H9 (cell line): ENCODE measurements around the gene KDM4D. TPM values are rescaled to one million over a fixed set of nuclear protein-coding genes. Genes with fewer than 3 reads are reported as not detected.

Source experiments
- DNase-seq: peaks from one replicate; pipeline ENCODE4 v3.0.0-alpha.2; 2017
- H2AFZ ChIP-seq: one replicate; pipeline ENCODE4 v1.6.1; 2013; ENCODE audit warnings: mild to moderate bottlenecking, low read length, control low read depth, moderate library complexity
- H2AK5ac ChIP-seq: 2 replicates; pipeline ENCODE4 v1.6.1; 2013; ENCODE audit warnings: low read length, control low read depth, mixed read lengths; ENCODE audit not compliant: insufficient read length
- H2BK120ac ChIP-seq: one replicate; pipeline ENCODE4 v1.6.1; 2013; ENCODE audit warnings: low read depth, mild to moderate bottlenecking, low read length, control low read depth, inconsistent platforms; ENCODE audit not compliant: poor library complexity, severe bottlenecking
- H2BK12ac ChIP-seq: 2 replicates; pipeline ENCODE4 v1.6.1; 2013; ENCODE audit warnings: low read length, control low read depth, mixed read lengths, low read depth; ENCODE audit not compliant: insufficient read length
- H2BK15ac ChIP-seq: 2 replicates; pipeline ENCODE4 v1.6.1; 2013; ENCODE audit warnings: low read depth, low read length, control low read depth
- H2BK20ac ChIP-seq: one replicate; pipeline ENCODE4 v1.6.1; 2013; ENCODE audit warnings: low read depth, mild to moderate bottlenecking, low read length, control low read depth, inconsistent platforms; ENCODE audit not compliant: poor library complexity, severe bottlenecking
- H2BK5ac ChIP-seq: 2 replicates; pipeline ENCODE4 v1.6.1; 2013; ENCODE audit warnings: low read length, control low read depth, mixed read lengths; ENCODE audit not compliant: insufficient read length
- H3K14ac ChIP-seq: 2 replicates; pipeline ENCODE4 v1.6.1; 2013; ENCODE audit warnings: low read length, control low read depth; ENCODE audit not compliant: insufficient read depth
- H3K18ac ChIP-seq: 2 replicates; pipeline ENCODE4 v1.6.1; 2013; ENCODE audit warnings: low read depth, mild to moderate bottlenecking, mixed read lengths, low read length, control low read depth; ENCODE audit not compliant: insufficient read length
- H3K23ac ChIP-seq: 2 replicates; pipeline ENCODE4 v1.6.1; 2013; ENCODE audit warnings: low read length, control low read depth, mixed read lengths, low read depth; ENCODE audit not compliant: insufficient read length
- H3K23me2 ChIP-seq: 2 replicates; pipeline ENCODE4 v1.6.1; 2013; ENCODE audit warnings: low read depth, mild to moderate bottlenecking, mixed read lengths, low read length, control low read depth; ENCODE audit not compliant: insufficient read length, poor library complexity, severe bottlenecking
- H3K27ac ChIP-seq: 2 replicates; pipeline ENCODE4 v1.5.1; 2013; ENCODE audit warnings: low read length, control low read depth, mixed read lengths, low read depth; ENCODE audit not compliant: insufficient read length
- H3K27me3 ChIP-seq: 2 replicates; pipeline ENCODE4 v1.6.1; 2013; ENCODE audit warnings: low read length, control low read depth, inconsistent platforms; ENCODE audit not compliant: insufficient read depth
- H3K4ac ChIP-seq: 2 replicates; pipeline ENCODE4 v1.6.1; 2013; ENCODE audit warnings: low read depth, mild to moderate bottlenecking, control low read depth, inconsistent platforms, low read length, moderate library complexity
- H3K4me1 ChIP-seq: 2 replicates; pipeline ENCODE4 v1.6.1; 2013; ENCODE audit warnings: low read length, control low read depth, inconsistent platforms; ENCODE audit not compliant: insufficient read depth
- H3K4me2 ChIP-seq: 2 replicates; pipeline ENCODE4 v1.6.1; 2013; ENCODE audit warnings: low read length, control low read depth, mixed read lengths; ENCODE audit not compliant: insufficient read length, insufficient read depth
- H3K56ac ChIP-seq: 2 replicates; pipeline ENCODE4 v1.6.1; 2013; ENCODE audit warnings: low read depth, mild to moderate bottlenecking, mixed read lengths, low read length, control low read depth; ENCODE audit not compliant: insufficient read length
- H3K79me1 ChIP-seq: 2 replicates; pipeline ENCODE4 v1.6.1; 2013; ENCODE audit warnings: low read depth, mild to moderate bottlenecking, moderate library complexity, low read length, control low read depth, inconsistent platforms; ENCODE audit not compliant: insufficient read depth, poor library complexity, severe bottlenecking
- H3K79me2 ChIP-seq: 2 replicates; pipeline ENCODE4 v1.6.1; 2013; ENCODE audit warnings: low read length, control low read depth, inconsistent platforms; ENCODE audit not compliant: insufficient read depth
- H3K9ac ChIP-seq: 2 replicates; pipeline ENCODE4 v1.6.1; 2013; ENCODE audit warnings: low read length, control low read depth, mixed read lengths; ENCODE audit not compliant: insufficient read length; ENCODE audit errors: extremely low read depth
- H3K9me3 ChIP-seq: one replicate; pipeline ENCODE4 v1.6.1; 2013; ENCODE audit warnings: low read depth, low read length, inconsistent platforms; ENCODE audit not compliant: control insufficient read depth
- H3T11ph ChIP-seq: one replicate; pipeline ENCODE4 v1.6.1; 2013; ENCODE audit warnings: mild to moderate bottlenecking, low read length, control low read depth, inconsistent platforms
- H4K20me1 ChIP-seq: one replicate; pipeline ENCODE4 v1.6.1; 2013; ENCODE audit not compliant: control insufficient read depth, insufficient read length, insufficient read depth
- H4K5ac ChIP-seq: 2 replicates; pipeline ENCODE4 v1.6.1; 2013; ENCODE audit warnings: low read depth, mild to moderate bottlenecking, mixed read lengths, low read length, control low read depth; ENCODE audit not compliant: insufficient read length
- H4K8ac ChIP-seq: replicated peaks from 2 replicates; pipeline ENCODE4 v1.6.1; 2013; ENCODE audit warnings: low read length, control low read depth, mixed read lengths, low read depth; ENCODE audit not compliant: insufficient read length
- H4K91ac ChIP-seq: 2 replicates; pipeline ENCODE4 v1.6.1; 2013; ENCODE audit warnings: low read depth, mild to moderate bottlenecking, moderate library complexity, mixed read lengths, low read length, control low read depth; ENCODE audit not compliant: insufficient read length
- H3K27ac Mint-ChIP-seq, 3 experiments: 2 replicates in 2 of 3; 3 replicates in 1 of 3; pipeline ENCODE4 v1.8.0; 2020 to 2021; ENCODE audit warnings: mixed read lengths in 3 of 3, mild to moderate bottlenecking in 1 of 3, moderate library complexity in 1 of 3
- H3K27me3 Mint-ChIP-seq: 2 replicates; pipeline ENCODE4 v1.8.0; 2021; ENCODE audit warnings: low read depth, mild to moderate bottlenecking, moderate library complexity, mixed read lengths
- H3K36me3 Mint-ChIP-seq, 3 experiments: 2 replicates in 2 of 3; 3 replicates in 1 of 3; pipeline ENCODE4 v1.8.0; 2020 to 2021; ENCODE audit warnings: low read depth in 3 of 3, mixed read lengths in 3 of 3; ENCODE audit not compliant: insufficient read depth in 1 of 3
- H3K4me1 Mint-ChIP-seq, 2 experiments: 2 replicates each; pipeline ENCODE4 v1.8.0; 2020; ENCODE audit warnings: mixed read lengths in 2 of 2
- H3K4me3 Mint-ChIP-seq, 2 experiments: 2 replicates in 1 of 2; 3 replicates in 1 of 2; pipeline ENCODE4 v1.8.0; 2020 to 2021; ENCODE audit warnings: mild to moderate bottlenecking in 2 of 2, mixed read lengths in 2 of 2, moderate library complexity in 1 of 2
- H3K9me3 Mint-ChIP-seq, 2 experiments: 2 replicates in 1 of 2; 3 replicates in 1 of 2; pipeline ENCODE4 v1.8.0; 2020; ENCODE audit warnings: mild to moderate bottlenecking in 2 of 2, mixed read lengths in 2 of 2, moderate library complexity in 1 of 2
- WGBS: extraction: QIAGEN DNeasy Blood & Tissue Kit; methylation state at CpG from one replicate; pipeline ENCODE4 v1.1.7; 2013; ENCODE audit warnings: missing lambda C conversion rate, low lambda C conversion rate, mixed read lengths; ENCODE audit not compliant: insufficient read length; ENCODE audit errors: extremely low coverage; 5-methylcytosine and 5-hydroxymethylcytosine counted together
- total RNA-seq: library from RNA; stranded (reverse); gene quantifications from 2 replicates; pipeline ENCODE4 v1.2.1, GENCODE V29; 2021
- TF ChIP-seq, protein P1 (sequence below): fragments of 200-600 bp; sonication (generic); conservative IDR thresholded peaks from 3 replicates; pipeline ENCODE4 v1.8.0; 2021; ENCODE audit warnings: antibody characterized with exemption, mild to moderate bottlenecking

KDM4D gene
- total RNA-seq, 1 experiment from 2014 or later = 1.9 TPM

DNA sequence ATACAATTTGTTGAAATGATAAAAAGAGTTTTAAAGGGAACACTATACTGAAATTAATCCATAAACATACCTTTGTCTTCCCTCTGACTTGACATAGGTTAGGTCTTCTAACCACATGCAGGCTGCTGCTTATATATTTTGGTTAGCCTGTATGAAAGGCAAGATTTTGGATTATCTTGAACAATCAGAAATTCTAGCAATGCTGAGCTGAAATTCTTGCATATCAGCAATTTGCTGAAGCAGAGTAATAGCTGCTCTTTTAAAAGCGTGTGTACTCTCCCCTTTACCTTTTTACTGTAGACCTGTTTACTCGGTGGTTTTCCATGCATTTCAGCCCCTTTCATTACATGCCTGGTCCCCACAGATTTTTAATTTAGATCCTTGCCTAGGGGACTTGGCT, 34.2 kb upstream of the KDM4D start:
- Histone ChIP-seq H2BK5ac (no peak overlapping the region), H2AFZ (no peak overlapping the region), H2AK5ac (no peak overlapping the region), H3K23me2 (no peaks in the 10 kb centered on the region), H3K27me3 (no peaks in the 10 kb centered on the region), H3K14ac (no peak overlapping the region), H4K91ac (no peak overlapping the region), H4K20me1 (no peaks in the 10 kb centered on the region), H3K4me2 (no peak overlapping the region), H3K4me1 (peaks cover 4% of the 10 kb centered on the region; the same call in 1 of the 2 replicates), H3K23ac (no peak overlapping the region), H3K79me1 (no peaks in the 10 kb centered on the region), H2BK15ac (no peak overlapping the region), H3K18ac (no peak overlapping the region), H2BK20ac (no peak overlapping the region), H2BK120ac (no peak overlapping the region), H3K79me2 (no peaks in the 10 kb centered on the region), H3T11ph (no peak overlapping the region), H4K5ac (no peak overlapping the region), H2BK12ac (no peak overlapping the region), H4K8ac (no peak overlapping the region), H3K56ac (no peak overlapping the region), H3K4ac (no peak overlapping the region), H3K9me3 (no peaks in the 10 kb centered on the region), H3K9ac (no peak overlapping the region), H3K27ac (no peak overlapping the region)
- H3K9me3 Mint-ChIP-seq = no peaks in the 10 kb centered on the region; a peak in 1 of 5 replicates
- no peak overlapping the region for H3K4me3 Mint-ChIP-seq
- no peaks in the 10 kb centered on the region; a peak in 1 of 7 replicates for H3K36me3 Mint-ChIP-seq
- H3K27ac Mint-ChIP-seq = no peak overlapping the region
- H3K27me3 Mint-ChIP-seq = peaks cover 4% of the 10 kb centered on the region
- TF ChIP-seq, protein P1, sequence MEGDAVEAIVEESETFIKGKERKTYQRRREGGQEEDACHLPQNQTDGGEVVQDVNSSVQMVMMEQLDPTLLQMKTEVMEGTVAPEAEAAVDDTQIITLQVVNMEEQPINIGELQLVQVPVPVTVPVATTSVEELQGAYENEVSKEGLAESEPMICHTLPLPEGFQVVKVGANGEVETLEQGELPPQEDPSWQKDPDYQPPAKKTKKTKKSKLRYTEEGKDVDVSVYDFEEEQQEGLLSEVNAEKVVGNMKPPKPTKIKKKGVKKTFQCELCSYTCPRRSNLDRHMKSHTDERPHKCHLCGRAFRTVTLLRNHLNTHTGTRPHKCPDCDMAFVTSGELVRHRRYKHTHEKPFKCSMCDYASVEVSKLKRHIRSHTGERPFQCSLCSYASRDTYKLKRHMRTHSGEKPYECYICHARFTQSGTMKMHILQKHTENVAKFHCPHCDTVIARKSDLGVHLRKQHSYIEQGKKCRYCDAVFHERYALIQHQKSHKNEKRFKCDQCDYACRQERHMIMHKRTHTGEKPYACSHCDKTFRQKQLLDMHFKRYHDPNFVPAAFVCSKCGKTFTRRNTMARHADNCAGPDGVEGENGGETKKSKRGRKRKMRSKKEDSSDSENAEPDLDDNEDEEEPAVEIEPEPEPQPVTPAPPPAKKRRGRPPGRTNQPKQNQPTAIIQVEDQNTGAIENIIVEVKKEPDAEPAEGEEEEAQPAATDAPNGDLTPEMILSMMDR = no peak
- H3K4me1 Mint-ChIP-seq = peaks cover 25 to 36% of the 10 kb centered on the region in 2 experiments
- no peak for DNase-seq
- no CpG with 5 or more reads among the region's 2 CpGs for WGBS
